Fibroblast of the aortic adventitia (primary cell): Measurements from ENCODE around the gene PIRT. TPM values are rescaled to one million over a fixed set of nuclear protein-coding genes. Genes with fewer than 3 reads are reported as not detected.

Source experiments
- DNase-seq: peaks from one replicate; pipeline ENCODE4 v3.0.0-alpha.2; 2010; ENCODE audit warnings: low read depth
- H3K4me3 ChIP-seq: 2 replicates; pipeline ENCODE4 v1.5.1; 2011; ENCODE audit warnings: low read depth, mild to moderate bottlenecking, control low read depth, low read length, moderate library complexity
- total RNA-seq: library from RNA; depleted of rRNA; stranded (reverse); fragments of >200 nt; gene quantifications from 2 replicates; pipeline ENCODE4 v1.2.3, GENCODE V29; 2012; ENCODE audit warnings: low replicate concordance
- TF ChIP-seq, protein P1 (sequence below): IDR thresholded peaks from 2 replicates; pipeline ENCODE4 v1.5.1; 2011; ENCODE audit warnings: mild to moderate bottlenecking, low read length, control low read depth, inconsistent platforms; ENCODE audit not compliant: insufficient read depth

PIRT gene
- total RNA-seq, 1 donor: not detected

DNA sequence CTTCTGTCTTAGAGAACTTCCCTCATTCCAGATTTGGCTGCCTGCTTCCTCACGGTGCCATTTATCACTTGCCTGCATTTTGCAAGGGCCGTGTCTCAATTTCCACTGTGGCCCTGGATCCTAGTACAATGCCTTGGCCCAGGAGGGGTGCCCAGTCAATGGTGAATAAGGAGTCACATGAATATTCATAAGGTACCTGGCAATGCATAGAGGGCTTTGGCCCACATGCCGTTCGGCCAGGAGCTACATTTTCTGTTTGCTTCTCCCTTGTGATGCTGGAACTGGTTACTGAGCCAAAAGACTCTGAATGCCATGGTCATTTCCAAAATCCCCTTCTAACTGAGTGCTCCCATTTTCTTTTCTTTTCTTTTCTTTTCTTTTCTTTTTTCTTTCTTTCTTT, 4.8 kb upstream of the PIRT start:
- no peak overlapping the region for H3K4me3 ChIP-seq
- DNase-seq: no peak
- TF ChIP-seq, protein P1, sequence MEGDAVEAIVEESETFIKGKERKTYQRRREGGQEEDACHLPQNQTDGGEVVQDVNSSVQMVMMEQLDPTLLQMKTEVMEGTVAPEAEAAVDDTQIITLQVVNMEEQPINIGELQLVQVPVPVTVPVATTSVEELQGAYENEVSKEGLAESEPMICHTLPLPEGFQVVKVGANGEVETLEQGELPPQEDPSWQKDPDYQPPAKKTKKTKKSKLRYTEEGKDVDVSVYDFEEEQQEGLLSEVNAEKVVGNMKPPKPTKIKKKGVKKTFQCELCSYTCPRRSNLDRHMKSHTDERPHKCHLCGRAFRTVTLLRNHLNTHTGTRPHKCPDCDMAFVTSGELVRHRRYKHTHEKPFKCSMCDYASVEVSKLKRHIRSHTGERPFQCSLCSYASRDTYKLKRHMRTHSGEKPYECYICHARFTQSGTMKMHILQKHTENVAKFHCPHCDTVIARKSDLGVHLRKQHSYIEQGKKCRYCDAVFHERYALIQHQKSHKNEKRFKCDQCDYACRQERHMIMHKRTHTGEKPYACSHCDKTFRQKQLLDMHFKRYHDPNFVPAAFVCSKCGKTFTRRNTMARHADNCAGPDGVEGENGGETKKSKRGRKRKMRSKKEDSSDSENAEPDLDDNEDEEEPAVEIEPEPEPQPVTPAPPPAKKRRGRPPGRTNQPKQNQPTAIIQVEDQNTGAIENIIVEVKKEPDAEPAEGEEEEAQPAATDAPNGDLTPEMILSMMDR: no peak

DNA sequence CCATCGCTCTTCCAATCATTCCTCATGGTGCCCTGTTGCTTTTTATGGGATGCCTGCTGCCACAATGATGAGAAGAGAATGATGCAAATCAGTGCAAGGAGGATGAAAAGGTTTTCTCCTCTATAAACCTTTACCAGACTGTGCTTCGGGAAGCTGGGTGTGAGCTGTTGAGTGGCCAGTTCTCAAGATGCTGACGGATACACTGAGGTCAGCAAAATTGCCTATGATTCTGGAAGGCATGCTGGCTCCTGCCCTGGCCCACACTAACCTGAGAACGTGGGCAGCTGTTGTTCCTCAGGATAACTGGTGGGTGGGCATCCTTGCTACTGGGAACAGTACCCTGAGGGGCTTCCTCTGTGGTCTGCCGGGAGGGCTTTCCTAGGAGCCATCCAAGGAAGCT, 795 bp upstream of the PIRT start:
- DNase-seq: no peak
- TF ChIP-seq, protein P1: no peak

DNA sequence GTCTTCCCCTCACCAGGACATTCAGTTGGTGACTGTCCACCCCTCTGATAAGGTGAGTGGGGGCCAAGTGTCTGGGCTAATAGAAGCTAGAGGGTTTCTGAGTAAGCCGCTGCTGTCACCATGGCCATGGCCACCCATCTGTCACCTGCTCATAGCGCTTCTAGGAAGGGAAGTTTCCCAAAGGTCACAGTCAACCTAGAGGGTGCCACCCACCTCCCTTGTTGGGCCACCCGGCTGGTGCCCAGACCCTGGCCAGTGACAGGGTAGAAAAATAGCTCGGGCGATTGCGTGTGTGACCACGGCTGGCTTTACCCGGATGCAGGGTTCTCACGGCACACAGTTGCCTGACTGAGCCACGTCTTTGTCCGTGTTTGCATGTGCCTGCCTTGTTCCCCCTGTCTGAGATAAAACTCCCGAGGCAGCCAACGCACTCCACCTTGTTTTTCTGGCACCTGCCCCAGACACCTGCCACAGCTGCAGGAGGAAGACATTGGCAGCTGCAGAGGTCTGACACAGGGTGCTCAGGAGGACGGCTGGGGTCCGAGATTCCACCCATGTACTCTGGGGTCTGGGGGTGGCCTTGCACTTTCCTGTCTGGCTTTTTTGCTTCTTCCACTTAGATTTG, 809 bp downstream of the PIRT start:
- no peak overlapping the region for H3K4me3 ChIP-seq
- TF ChIP-seq, protein P1: no peak
- no peak for DNase-seq

More for the DNA sequence above, 795 bp upstream of the PIRT start:
- H3K4me3 ChIP-seq: no peak overlapping the region

DNA sequence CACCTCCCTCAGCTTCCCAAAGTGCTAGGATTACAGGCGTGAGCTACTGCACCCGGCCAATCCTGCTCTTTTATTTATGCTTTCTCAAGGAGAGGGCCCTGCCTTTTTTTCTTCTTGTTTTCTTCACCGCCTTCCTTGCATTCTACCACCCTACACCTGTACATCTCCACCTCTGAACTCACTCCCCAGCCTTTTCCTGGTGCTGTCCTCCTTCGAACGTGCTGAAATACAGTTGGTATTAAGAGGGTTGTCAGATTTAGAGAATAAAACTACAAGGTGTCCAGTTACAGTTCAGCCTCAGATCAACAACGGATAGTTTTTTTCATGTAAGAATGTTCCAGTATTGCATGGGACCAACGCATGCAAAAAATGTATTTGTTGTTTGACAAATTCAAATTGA, 1.7 kb downstream of the PIRT start:
- no peak overlapping the region for H3K4me3 ChIP-seq
- TF ChIP-seq, protein P1: no peak
- DNase-seq: no peak

DNA sequence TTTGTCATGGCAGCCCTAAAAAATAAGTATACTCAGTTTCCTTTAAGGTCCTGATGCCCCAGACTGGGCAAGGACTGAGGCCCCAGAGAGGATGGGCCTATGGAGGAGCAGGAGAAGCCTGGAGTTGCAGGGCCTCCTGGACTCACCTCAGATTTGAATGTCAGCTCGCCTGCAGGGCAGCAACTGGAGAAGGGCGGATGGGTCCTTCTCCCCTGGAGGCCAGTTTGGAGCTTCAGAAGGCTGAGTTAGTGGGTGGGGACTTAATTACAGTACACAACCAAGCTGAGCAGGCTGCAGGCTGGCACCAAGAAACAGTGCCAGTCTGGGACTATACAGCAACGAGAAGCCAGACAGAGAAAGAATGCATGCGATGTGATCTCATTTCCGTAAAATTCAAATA, 6.2 kb downstream of the PIRT start:
- DNase-seq: no peak
- no peak overlapping the region for H3K4me3 ChIP-seq
- TF ChIP-seq, protein P1: no peak

DNA sequence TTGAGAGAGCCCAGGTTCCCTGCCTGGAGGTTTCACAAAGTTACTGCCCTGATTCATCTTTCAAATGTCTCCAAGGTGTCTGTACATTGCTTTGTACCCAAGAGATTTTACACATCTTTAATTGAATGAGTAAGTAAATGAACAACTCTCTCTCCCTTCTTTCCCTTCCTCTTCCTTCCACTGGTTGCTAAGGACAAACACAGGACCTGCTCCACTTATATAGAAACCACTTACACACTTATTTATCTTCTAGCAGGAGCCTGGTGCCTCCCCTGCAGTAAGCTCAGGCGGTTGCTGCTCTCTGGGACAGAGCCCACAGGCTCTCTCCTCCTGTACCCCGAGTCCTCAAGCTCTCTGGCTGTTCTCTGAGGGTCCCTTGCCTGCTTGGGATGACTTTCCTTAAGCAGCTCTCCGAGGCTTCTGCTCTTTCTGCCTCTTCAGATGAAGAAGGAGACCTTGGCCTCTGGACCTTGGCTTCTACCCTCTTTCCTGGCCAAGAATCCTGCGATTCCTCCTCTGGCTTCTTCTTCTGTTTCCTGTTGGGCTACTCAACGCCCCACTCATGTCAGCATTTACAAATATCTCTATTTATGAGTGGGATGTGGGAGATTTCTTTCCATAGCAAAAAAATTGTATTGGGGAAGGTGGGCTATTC, 9.9 kb downstream of the PIRT start:
- TF ChIP-seq, protein P1: no peak
- H3K4me3 ChIP-seq: no peak overlapping the region
- DNase-seq: no peak

DNA sequence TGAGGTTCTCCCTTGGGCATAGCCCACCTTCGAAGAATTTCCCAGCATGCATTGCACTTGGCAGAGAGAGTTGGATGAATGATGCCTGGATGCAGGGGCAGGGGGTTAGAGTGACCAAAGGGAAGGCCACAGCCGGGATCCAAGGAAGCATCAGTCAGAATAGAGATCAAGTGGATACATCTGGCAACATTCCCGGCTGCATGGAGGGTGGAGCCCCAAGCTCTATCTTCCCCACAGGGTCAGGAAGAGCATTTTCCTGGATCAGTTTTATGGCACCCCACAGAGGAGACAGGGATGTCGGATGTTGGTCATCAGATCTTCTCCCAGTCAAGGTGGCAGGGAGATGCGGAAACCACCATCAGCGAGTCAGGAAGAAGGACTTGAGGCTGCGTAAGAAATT, 13.0 kb downstream of the PIRT start:
- TF ChIP-seq, protein P1: no peak
- no peak overlapping the region for H3K4me3 ChIP-seq
- DNase-seq: no peak
